COLO829 (cell line): ENCODE measurements around the gene DOK1.
A peak's percentile ranks its signal among the peaks of the same experiment; 100 is the strongest.

ENCODE experiments used
- DNase-seq: peaks from one replicate; pipeline ENCODE4 v3.0.0; 2012; ENCODE audit warnings: low spot score

Gene DOK1

GRCh38 chr2:74569686-74570085 lies 15.2 kb downstream of the DOK1 start:
- DNase-seq = no peak

GRCh38 chr2:74571058-74571457 lies 16.5 kb downstream of the DOK1 start:
- DNase-seq = no peak

GRCh38 chr2:74572178-74572925 lies 17.8 kb downstream of the DOK1 start:
- DNase-seq = no peak

GRCh38 chr2:74573747-74574562 lies 19.4 kb downstream of the DOK1 start:
- DNase-seq = peak; percentile 96

- DNase-seq = no peak
Observed at GRCh38 chr2:74575320-74575719, 20.8 kb downstream of the DOK1 start.

- DNase-seq = no peak
Observed at GRCh38 chr2:74576211-74576862, 21.8 kb downstream of the DOK1 start.

GRCh38 chr2:74576863-74577229 lies 22.3 kb downstream of the DOK1 start:
- no peak for DNase-seq

GRCh38 chr2:74577448-74577847 lies 22.9 kb downstream of the DOK1 start:
- no peak for DNase-seq

- no peak for DNase-seq
Observed at GRCh38 chr2:74578408-74578807, 23.9 kb downstream of the DOK1 start.

GRCh38 chr2:74581463-74581862 lies 26.9 kb downstream of the DOK1 start:
- DNase-seq = no peak

- DNase-seq = no peak
Observed at GRCh38 chr2:74582184-74582583, 27.7 kb downstream of the DOK1 start.

- peak; percentile 93 for DNase-seq
Observed at GRCh38 chr2:74583504-74583903, 29.0 kb downstream of the DOK1 start.

GRCh38 chr2:74584088-74584645 lies 29.6 kb downstream of the DOK1 start:
- DNase-seq = peak; percentile 49

GRCh38 chr2:74585406-74586185 lies 31.1 kb downstream of the DOK1 start:
- DNase-seq = no peak

GRCh38 chr2:74587664-74588277 lies 33.3 kb downstream of the DOK1 start:
- DNase-seq = peak; percentile 83

- DNase-seq = no peak
Observed at GRCh38 chr2:74588664-74589063, 34.1 kb downstream of the DOK1 start.

- no peak for DNase-seq
Observed at GRCh38 chr2:74593826-74594772, 39.6 kb downstream of the DOK1 start.

GRCh38 chr2:74596584-74596983 lies 42.1 kb downstream of the DOK1 start:
- no peak for DNase-seq

- DNase-seq = no peak
Observed at GRCh38 chr2:74597410-74597809, 42.9 kb downstream of the DOK1 start.

- DNase-seq = no peak
Observed at GRCh38 chr2:74599676-74600075, 45.2 kb downstream of the DOK1 start.
